Central memory CD8-positive, alpha-beta T cell (primary cell): Measurements from ENCODE around the gene C20orf96.

Experiments
- ATAC-seq: fragments of 150-1000 bp; cut with Tn5 transposase; replicated peaks from 2 replicates; pipeline ENCODE4 v1.10.0; 2022; ENCODE audit warnings: mild to moderate bottlenecking, moderate FRiP score, moderate number of reproducible peaks; ENCODE audit not compliant: poor library complexity, severe bottlenecking; ENCODE audit errors: extremely low read depth
- DNase-seq, 2 donors: peaks; one replicate each; pipeline ENCODE4 v3.0.0; 2021; ENCODE audit warnings: low spot score in 2 of 2
- H3K27ac Mint-ChIP-seq: one replicate; pipeline ENCODE4 v1.8.0; 2022; ENCODE audit warnings: low read depth, mild to moderate bottlenecking, moderate library complexity, mixed read lengths
- H3K27me3 Mint-ChIP-seq: one replicate; pipeline ENCODE4 v1.8.0; 2022; ENCODE audit warnings: mixed read lengths
- H3K36me3 Mint-ChIP-seq: one replicate; pipeline ENCODE4 v1.8.0; 2022; ENCODE audit warnings: mild to moderate bottlenecking, moderate library complexity, mixed read lengths; ENCODE audit not compliant: insufficient read depth
- H3K4me1 Mint-ChIP-seq: one replicate; pipeline ENCODE4 v1.8.0; 2022; ENCODE audit warnings: mixed read lengths
- H3K4me3 Mint-ChIP-seq: one replicate; pipeline ENCODE4 v1.8.0; 2022; ENCODE audit warnings: mild to moderate bottlenecking, moderate library complexity, mixed read lengths
- H3K9me3 Mint-ChIP-seq: one replicate; pipeline ENCODE4 v1.8.0; 2022; ENCODE audit warnings: mixed read lengths

C20orf96 gene

DNA sequence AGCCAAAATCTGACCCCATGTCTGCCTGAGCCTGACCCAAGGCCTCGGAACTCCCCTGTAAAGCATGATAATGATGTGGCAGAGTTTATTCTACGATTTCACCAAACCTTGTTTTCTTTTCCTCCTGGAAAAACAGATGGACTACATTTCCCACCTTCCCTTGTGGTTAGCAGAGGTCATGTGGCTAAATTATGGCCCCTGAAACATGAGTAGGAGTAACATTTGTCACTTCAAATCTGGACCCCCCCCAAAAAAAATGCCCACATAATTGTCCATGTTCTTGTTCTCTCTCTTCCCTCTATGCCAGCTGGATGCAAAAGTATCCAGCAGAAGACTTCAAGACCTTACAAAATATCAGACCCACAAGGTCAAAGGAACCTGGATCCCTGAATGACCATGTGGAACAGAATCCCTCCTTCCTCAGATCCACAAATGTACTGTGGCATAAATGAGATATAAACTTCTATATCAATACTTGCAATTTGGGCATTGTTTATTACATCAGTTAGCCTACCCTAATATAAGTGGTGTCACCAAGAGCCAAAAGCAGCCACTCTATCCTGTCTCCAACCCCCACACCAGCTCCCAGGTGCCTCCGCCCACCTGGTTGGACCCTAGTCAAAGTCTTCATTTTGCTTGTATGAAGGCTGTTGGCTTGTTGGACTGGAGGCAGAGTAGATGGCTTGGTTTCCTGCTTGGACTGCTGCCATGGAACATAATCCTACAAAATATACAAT lies 1.4 kb downstream of the C20orf96 start:
- ATAC-seq (no peak), DNase-seq (no peak)
- H3K27me3 Mint-ChIP-seq, result no peaks in the 10 kb centered on the region
- no peaks in the 10 kb centered on the region for H3K9me3 Mint-ChIP-seq
- H3K4me1 Mint-ChIP-seq, result no peaks in the 10 kb centered on the region
- H3K4me3 Mint-ChIP-seq, result no peak overlapping the region
- no peak overlapping the region for H3K27ac Mint-ChIP-seq
- H3K36me3 Mint-ChIP-seq, result peaks cover 3% of the 10 kb centered on the region

DNA sequence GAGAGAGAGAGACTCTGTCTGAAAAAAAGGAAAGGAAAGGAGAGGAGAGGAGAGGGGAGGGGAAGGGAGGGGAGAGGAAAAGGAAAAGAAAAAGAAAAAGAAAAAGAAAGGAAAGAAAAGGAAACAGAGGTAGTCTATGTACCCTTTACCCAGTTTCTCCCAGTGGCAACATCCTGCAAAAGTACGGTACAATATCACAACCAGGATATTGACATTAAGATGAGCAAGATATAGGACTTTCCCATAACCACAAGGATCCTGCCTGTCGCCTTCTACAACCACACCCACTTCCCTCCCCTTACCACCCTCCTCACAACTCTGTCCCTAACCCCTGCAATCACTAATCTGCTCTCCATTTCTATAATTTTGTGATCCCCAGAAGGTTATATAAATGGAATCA lies 4.0 kb downstream of the C20orf96 start:
- ATAC-seq (no peak), DNase-seq (no peak)
- Mint-ChIP-seq H3K36me3 (peaks cover 3% of the 10 kb centered on the region), H3K9me3 (no peaks in the 10 kb centered on the region), H3K27ac (no peak overlapping the region), H3K4me1 (no peaks in the 10 kb centered on the region), H3K27me3 (no peaks in the 10 kb centered on the region), H3K4me3 (no peak overlapping the region)

GRCh38 chr20:284172-284571 lies 6.4 kb downstream of the C20orf96 start:
- Mint-ChIP-seq H3K9me3 (no peaks in the 10 kb centered on the region), H3K27ac (no peak overlapping the region), H3K27me3 (no peaks in the 10 kb centered on the region), H3K4me1 (no peaks in the 10 kb centered on the region), H3K4me3 (no peak overlapping the region), H3K36me3 (no peaks in the 10 kb centered on the region)
- DNase-seq (no peak), ATAC-seq (no peak)

DNA sequence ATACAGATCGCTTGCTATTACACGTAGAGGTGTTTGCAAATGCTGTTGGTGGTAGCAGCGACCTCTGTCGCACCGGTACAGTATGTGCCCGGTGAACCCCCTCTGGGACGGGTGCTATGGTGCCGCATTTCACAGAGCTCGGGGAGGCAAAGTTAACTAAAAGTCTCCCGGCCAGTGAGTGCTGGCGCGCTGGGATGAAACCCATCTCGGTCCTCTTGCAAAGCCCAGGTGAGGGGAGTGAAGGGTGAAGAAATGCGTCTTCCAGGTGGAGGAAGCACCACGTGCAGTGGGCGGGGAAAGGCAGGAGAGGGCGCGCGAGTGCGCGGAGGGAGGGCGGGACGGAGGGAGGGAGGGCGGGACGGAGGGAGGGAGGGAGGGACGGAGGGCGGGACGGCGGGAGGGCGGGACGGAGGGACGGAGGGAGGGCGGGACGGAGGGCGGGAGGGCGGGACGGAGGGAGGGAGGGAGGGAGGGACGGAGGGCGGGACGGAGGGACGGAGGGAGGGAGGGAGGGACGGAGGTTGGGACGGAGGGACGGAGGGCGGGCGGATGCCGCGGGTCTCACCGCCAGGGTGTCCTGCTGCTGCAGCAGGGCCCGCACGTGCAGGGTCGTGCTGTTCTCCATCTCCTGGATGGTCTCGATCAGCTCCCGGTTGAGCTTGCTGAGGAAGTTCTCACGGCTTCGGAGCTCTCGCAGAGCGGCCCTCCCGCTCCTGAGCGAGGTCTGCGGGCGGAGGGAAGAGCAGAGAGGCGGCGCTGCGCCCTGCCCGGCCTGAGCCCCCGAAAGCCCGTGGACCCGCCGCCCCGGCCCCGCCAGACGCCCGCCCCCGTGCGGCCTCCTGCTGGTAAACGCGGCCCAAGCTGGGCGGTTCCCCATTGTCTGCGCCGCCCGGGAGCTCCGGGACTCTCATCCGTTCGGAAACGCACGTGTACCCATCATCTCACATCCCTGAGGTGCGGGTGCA lies 11.7 kb downstream of the C20orf96 start:
- Mint-ChIP-seq H3K4me1 (no peaks in the 10 kb centered on the region), H3K36me3 (no peaks in the 10 kb centered on the region), H3K27me3 (no peaks in the 10 kb centered on the region), H3K9me3 (no peaks in the 10 kb centered on the region), H3K4me3 (no peak overlapping the region), H3K27ac (no peak overlapping the region)
- no peak for ATAC-seq
- DNase-seq, result no peak

- no peak for ATAC-seq
- H3K9me3 Mint-ChIP-seq, result no peaks in the 10 kb centered on the region
- H3K36me3 Mint-ChIP-seq, result no peaks in the 10 kb centered on the region
- no peak overlapping the region for H3K4me3 Mint-ChIP-seq
- H3K27ac Mint-ChIP-seq, result no peak overlapping the region
- no peaks in the 10 kb centered on the region for H3K4me1 Mint-ChIP-seq
- DNase-seq, result no peak
- H3K27me3 Mint-ChIP-seq, result no peaks in the 10 kb centered on the region
Observed at GRCh38 chr20:278181-278580, 12.4 kb downstream of the C20orf96 start.

DNA sequence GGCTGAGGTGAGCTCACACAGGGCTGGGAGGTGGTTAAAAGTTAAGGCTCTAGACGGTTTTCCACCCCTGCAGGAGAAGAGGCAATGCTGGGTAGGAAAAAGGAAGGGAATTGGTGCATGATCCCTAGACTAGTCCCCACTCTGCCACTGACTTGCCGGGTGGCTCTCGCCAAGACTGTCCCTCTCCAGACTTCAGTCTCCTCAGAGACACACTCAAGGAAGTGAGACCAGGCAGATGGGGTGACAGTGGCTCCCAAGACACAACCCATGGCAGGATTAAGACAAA lies 13.1 kb downstream of the C20orf96 start:
- H3K27ac Mint-ChIP-seq, result no peak overlapping the region
- no peaks in the 10 kb centered on the region for H3K9me3 Mint-ChIP-seq
- H3K4me1 Mint-ChIP-seq, result no peaks in the 10 kb centered on the region

GRCh38 chr20:276620-277495 lies 13.7 kb downstream of the C20orf96 start:
- DNase-seq (no peak), ATAC-seq (no peak)

More for the DNA sequence above, 13.1 kb downstream of the C20orf96 start:
- H3K4me3 Mint-ChIP-seq, result no peak overlapping the region
- no peaks in the 10 kb centered on the region for H3K36me3 Mint-ChIP-seq
- H3K27me3 Mint-ChIP-seq, result no peaks in the 10 kb centered on the region
- DNase-seq (no peak), ATAC-seq (no peak)

GRCh38 chr20:275791-276190 lies 14.8 kb downstream of the C20orf96 start:
- H3K9me3 Mint-ChIP-seq, result no peaks in the 10 kb centered on the region
- H3K4me1 Mint-ChIP-seq, result no peaks in the 10 kb centered on the region
- ATAC-seq (no peak), DNase-seq (no peak)
- no peak overlapping the region for H3K4me3 Mint-ChIP-seq
- H3K36me3 Mint-ChIP-seq, result no peaks in the 10 kb centered on the region
- no peaks in the 10 kb centered on the region for H3K27me3 Mint-ChIP-seq
- no peak overlapping the region for H3K27ac Mint-ChIP-seq

More at GRCh38 chr20:276620-277495, 13.7 kb downstream of the C20orf96 start:
- Mint-ChIP-seq H3K4me3 (no peak overlapping the region), H3K4me1 (no peaks in the 10 kb centered on the region), H3K27ac (no peak overlapping the region), H3K9me3 (no peaks in the 10 kb centered on the region), H3K27me3 (no peaks in the 10 kb centered on the region), H3K36me3 (no peaks in the 10 kb centered on the region)

GRCh38 chr20:273884-274283 lies 16.7 kb downstream of the C20orf96 start:
- Mint-ChIP-seq H3K36me3 (no peaks in the 10 kb centered on the region), H3K4me1 (no peaks in the 10 kb centered on the region), H3K9me3 (no peaks in the 10 kb centered on the region), H3K27ac (no peak overlapping the region), H3K4me3 (no peak overlapping the region), H3K27me3 (no peaks in the 10 kb centered on the region)
- DNase-seq, result no peak
- ATAC-seq, result no peak

DNA sequence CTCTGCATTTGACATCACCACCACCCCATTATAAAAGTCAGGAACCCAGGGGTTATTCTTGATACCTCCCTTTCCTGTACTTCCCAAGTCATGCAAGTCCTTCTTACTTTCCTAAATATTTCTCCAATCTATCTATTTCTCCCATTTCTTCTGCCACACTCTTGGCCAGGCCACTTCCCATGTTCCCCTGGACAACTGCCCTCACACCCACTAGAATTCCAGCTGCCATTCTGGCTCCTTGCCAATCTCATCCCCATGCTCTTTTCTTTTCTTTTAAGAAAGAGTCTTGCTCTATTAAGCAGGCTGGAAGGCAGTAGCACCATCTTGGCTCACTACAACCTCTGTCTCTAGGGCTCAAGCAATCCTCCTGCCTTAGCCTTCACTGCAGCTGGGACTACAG lies 17.8 kb downstream of the C20orf96 start:
- DNase-seq, result no peak
- H3K27ac Mint-ChIP-seq, result no peak overlapping the region
- H3K9me3 Mint-ChIP-seq, result no peaks in the 10 kb centered on the region
- H3K4me1 Mint-ChIP-seq, result no peaks in the 10 kb centered on the region
- H3K27me3 Mint-ChIP-seq, result no peaks in the 10 kb centered on the region
- H3K4me3 Mint-ChIP-seq, result no peak overlapping the region
- no peak for ATAC-seq
- H3K36me3 Mint-ChIP-seq, result no peaks in the 10 kb centered on the region

GRCh38 chr20:271528-271927 lies 19.0 kb downstream of the C20orf96 start:
- peaks cover 7% of the 10 kb centered on the region for H3K4me1 Mint-ChIP-seq
- ATAC-seq, result no peak
- no peak overlapping the region for H3K27ac Mint-ChIP-seq
- no peak overlapping the region for H3K4me3 Mint-ChIP-seq
- DNase-seq, result no peak
- H3K9me3 Mint-ChIP-seq, result no peaks in the 10 kb centered on the region
- H3K27me3 Mint-ChIP-seq, result peaks cover 8% of the 10 kb centered on the region
- no peaks in the 10 kb centered on the region for H3K36me3 Mint-ChIP-seq

DNA sequence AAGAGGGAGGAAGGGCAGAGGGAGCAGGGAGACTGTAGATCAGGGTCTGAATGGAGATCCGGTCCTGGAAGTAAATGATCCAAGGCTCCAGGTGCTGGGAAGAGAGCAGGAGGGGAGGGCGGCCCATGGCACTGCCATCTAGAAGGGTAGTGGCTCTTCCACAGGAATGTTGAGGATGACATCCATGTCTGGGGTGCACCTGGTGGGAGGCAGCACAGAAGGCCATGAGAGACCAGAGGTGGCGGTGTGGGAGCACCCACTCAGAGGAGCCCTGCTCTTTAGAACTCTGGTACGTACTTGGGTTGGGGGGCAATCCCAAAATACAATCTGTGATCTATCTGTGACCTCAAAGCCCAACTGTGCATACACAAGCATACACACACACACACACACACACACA lies 19.5 kb downstream of the C20orf96 start:
- no peak for DNase-seq
- peaks cover 13% of the 10 kb centered on the region for H3K27me3 Mint-ChIP-seq
- no peak overlapping the region for H3K27ac Mint-ChIP-seq
- H3K4me3 Mint-ChIP-seq, result no peak overlapping the region
- no peaks in the 10 kb centered on the region for H3K36me3 Mint-ChIP-seq
- peaks cover 11% of the 10 kb centered on the region for H3K4me1 Mint-ChIP-seq
- ATAC-seq, result no peak
- no peaks in the 10 kb centered on the region for H3K9me3 Mint-ChIP-seq
